KBM-7 (cell line): ENCODE results near the gene GGT5.
A peak's percentile ranks its signal among the peaks of the same experiment; 100 is the strongest.
"Not testable (repeated sequence)": the region's sequence is repeated elsewhere in the genome, so short reads cannot be mapped to it uniquely, and the experiment has no call there.

Source experiments
- DNase-seq: peaks from one replicate; pipeline ENCODE4 v3.0.0-alpha.2; 2015
- in situ Hi-C: fragments of 300-500 bp; cut with MboI; formaldehyde crosslinking; loops from 2 replicates; pipeline ENCODE4 v1.14.3; 2020; ENCODE audit warnings: low sequenced_read_pairs, low pct_unique_long_range_greater_than_20kb, mixed read lengths

The GGT5 gene

DNA sequence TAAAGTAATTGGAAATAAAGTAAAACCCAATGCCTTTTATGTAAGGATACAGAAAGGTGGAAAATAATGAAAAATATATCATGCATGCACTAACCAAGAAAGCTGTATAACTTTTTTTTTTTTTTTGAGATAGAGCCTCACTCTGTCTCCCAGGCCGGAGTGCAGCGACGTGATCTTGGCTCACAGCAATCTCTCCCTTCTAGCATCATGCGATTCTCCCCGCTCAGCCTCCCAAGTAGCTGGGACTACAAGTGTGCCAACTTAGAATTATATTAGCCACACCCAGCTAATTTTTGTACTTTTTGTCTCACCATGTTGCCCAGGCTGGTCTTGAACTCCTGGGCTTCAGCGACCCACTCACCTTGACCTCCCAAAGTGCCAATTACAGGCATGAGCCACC lies 4.5 kb downstream of the GGT5 start:
- in situ Hi-C loops: no loop called here
- DNase-seq: no peak

DNA sequence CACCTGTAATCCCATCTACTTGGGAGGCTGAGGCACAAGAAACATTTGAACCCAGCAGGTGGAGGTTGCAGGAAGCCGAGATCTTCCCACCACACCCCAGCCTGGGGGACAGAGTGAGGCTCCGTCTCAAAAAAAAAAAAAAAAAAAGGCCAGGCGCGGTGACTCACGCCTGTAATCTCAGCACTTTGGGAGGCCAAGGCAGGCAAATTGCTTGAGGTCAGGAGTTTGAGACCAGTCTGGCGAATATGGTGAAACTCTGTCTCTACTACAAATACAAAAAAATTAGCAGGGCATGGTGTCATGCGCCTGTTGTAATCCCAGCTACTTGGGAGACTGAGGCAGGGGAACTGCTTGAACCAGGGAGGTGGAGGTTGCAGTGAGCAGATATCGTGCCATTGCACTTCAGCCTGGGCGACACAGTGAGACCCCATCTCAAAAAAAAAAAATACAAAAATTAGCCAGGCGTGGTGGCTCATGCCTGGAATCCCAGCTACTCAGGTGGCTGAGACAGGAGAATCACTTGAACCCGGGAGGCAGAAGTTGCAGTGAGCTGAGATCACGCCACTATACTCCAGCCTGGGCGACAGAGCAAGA lies 6.7 kb downstream of the GGT5 start:
- in situ Hi-C loops, DNase-seq: not testable (repeated sequence)

DNA sequence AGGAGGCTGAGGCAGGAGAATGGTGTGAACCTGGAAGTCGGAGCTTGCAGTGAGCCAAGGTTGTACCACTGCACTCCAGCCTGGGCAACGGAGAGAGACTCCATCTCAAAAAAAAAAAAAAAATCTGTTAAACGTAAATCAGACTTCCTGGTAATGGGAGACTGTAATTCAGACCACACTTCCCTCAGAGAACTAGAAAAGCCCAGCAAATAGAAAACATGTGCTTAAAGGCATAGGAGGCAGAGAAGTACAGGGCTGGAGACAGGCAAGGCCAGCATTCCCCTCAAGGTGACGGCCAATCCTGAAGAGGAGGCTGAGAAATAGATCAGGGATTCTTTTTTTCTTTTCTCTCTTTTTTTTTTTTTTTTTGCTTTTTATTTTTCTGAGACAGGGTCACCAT lies 8.2 kb downstream of the GGT5 start:
- in situ Hi-C loops: no loop called here
- peak; percentile 27 for DNase-seq

DNA sequence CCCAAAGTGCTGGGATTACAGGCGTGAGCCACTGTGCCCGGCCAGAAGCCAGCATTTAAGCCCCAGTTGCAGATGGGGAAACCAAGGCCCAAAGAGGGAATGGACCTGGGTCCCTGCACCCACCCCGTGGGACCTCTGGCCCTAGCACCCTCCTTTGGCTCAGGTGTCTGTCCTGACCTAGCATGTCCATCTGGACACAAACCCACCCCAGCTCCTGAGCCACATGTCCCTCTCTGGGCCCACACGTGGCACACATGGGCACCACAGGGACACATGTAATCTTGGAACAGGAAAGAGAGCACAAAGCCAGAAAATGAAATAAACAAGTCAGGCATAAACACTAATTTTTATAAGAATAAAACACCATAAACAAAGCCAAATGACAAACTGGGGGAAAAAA lies 9.6 kb downstream of the GGT5 start:
- DNase-seq: no peak
- in situ Hi-C loops: no loop called here

DNA sequence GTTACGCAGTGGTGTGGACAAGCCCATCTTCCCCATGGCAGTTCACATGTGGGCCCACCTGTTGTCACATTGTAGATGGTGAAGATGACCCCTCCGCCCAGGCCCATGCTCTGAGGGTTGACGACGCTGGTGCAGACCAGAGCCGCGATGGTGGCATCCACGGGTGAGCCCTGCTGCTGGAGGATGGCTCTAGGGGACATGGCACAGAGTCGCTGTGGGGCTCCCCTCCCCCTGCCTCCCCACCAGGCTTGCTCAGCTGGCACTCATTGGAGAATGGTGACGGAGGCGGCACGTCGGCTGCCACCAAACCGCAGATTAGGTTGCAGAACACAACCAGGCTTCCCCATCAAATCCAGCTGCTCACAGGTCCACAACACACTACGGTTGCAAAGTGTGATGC lies 11.1 kb downstream of the GGT5 start:
- in situ Hi-C loops: no loop called here
- DNase-seq: no peak

DNA sequence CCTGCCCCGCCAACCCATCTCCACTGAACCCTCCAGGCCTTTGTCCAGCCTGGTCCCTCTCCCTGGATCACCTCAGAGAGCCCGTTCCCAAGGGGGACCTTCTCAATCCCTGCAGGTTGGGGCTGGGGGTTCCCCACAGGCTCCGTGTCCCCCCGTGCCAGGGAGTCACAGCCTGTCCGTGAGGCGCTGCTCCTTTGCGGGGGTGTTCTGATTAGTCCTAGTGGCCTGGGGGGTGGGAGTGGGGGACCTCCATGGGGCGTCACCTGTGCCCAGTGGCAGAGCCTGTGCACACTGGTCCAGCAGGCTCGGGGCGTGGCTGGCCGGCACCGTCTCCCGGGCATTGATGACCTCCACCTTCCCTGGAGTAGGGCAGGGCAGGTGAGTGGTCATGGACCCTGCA lies 11.6 kb downstream of the GGT5 start:
- in situ Hi-C loops: no loop called here

DNA sequence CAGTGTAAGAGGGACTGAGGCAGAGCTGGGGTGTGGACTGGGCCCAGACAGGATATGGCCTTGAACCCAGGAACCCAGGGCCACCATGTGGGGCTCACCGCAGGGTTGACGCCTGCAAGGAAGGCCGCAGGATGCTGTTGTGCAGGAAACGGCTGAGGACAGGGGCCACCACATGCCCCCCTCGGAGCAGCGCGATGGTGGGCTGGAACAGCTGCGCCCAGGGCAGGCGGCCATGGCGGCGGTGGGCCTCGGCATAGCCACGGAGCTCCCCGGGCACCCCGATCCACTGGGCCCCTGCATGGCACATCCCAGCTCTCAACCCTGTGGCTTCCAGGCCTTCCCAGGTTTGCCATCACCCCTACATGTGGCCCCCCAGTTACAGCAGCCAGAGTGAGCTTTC lies 12.2 kb downstream of the GGT5 start:
- in situ Hi-C loops: no loop called here
- no peak for DNase-seq

More for the DNA sequence above, 11.6 kb downstream of the GGT5 start:
- no peak for DNase-seq

DNA sequence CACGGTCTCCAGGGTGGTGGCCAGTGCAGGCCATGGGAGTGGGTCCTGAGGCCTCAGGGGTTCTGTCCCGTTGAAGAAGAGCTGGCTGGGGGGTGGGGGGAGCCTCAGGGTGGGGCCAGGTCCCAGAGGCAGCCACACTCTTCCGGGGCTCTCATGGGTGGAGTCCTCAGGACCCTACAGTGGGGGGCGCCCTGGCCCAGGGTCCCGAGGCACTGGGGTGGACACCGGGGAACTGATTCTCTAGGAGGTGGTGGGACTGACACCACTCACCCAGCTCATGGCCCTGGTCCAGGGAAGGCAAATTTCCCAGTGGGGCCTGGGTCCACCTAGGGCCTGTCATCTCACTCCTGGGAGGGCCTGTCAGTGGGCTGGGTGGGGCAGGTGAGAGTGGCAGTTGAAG lies 12.8 kb downstream of the GGT5 start:
- no peak for DNase-seq

DNA sequence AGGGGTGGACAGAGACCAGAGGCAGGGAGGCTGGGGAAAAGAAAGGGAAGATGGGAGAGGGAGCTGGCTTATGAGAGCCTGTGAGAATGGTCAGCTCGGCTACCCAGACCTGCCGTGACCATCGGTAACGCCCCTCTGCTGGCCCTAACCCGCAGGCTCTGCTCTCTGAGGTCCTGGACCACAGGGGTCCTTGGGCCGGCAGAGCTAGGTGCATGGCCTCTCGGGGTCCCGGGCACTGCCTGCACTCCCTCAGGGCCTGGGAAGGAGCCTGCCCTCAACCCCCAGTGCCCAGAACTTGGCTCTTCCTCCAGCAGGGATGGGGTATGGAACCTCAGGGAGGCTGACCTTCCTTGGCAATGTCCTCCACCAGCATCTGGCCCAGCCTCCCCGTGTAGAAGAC lies 13.2 kb downstream of the GGT5 start:
- in situ Hi-C loops: no loop called here
- no peak for DNase-seq

More for the DNA sequence above, 12.8 kb downstream of the GGT5 start:
- in situ Hi-C loops: no loop called here

DNA sequence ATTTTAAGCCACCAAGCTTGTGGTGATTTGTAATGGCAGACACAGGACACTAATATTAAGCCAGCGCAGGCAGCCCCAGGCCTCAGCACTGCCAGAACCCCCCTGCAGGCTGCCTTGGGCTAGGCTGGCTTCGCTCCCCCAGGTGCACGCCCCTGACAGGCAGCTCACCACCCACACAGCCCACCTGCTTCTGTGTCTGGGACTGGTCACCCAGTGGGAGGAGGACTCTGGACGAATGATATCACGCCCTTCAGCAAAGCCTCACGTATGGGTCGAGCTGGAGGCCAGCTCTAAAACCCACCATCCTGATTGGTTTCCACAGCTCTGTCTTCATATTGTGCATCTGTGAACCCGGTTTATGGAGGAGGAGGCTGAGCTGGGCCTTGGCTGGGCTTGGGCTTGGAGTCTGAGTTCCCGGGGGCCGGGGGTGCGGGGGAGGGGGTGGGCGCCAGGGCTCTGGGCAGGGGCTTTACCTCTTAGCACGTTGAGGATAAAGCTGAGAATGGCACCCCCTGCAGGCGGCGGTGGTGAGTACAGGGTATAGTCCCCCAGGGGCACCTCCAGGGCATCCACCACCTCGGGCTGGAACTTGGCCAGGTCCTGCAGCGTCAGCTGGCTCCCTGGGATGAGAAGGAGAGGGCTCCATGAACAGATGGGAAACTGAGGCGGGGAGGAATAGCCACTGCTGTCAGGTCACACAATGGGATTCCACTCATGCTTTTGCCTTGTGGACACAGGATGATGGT lies 13.8 kb downstream of the GGT5 start:
- in situ Hi-C loops: no loop called here
- peak; percentile 54 for DNase-seq

DNA sequence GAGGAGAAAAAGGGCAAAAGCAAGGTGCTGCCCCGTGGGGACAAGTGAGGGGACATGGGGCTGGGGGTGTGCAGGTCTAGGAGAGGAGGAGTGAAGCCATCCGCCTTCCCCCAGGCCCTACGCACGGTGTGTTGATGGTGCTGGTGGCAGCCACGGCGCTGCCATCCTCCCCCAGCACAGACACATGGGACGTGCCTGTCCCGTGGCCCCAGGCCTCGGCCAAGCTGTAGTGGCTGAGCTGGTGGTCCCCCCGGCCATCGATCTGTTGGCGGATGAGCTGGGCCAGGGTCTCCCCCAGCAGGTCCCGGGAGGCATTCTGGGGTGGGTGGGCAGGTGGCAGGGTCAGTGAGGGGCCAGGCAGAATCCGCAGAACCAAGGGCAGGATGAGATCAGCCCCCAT lies 18.9 kb downstream of the GGT5 start:
- DNase-seq: no peak
- in situ Hi-C loops: no loop called here

DNA sequence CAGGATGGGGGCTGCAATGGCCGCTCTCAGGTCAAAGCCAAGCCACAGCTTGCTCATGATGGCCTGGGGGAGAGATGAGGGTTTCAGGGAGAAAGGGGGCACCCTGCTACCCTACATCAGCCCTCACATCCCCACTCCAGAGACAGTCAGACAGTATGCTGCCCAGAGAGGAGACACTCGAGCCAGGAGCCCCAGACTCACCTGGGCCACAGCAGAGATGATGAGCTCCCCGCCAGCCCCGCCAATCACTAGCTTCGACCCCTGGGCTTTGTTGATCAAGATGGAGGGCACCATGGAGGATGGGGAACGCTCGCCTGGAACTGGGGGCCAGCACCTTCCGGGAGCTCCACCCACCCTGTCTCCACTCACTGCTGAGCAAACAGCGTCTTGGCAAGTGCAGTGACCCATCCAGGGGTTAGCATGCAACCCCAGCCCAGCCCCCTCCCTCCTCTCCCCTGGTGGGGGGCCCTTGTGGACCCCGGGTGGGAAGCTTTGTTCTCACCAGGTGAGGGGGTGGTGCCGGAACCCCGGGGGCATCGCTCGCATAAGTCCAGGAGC lies 19.8 kb downstream of the GGT5 start:
- DNase-seq: no peak
- in situ Hi-C loops: no loop called here

DNA sequence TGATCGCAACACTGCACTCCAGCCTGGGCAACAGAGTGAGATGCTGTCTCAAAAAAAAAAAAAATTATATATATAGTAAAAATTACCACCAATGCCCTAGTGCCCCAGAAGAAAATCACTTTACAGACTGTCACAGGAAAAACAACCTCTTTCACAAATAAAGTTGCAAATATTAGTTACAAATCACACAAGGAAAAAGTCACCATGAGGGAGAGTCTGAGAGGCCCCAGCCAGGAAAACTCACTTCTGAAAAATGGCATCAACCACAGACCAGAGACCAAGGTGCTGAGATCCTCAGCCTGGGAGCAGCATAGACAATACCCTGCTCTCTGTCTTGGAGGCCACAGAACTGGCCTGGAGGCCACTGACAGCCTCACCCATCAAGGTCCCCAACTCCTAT lies 20.4 kb downstream of the GGT5 start:
- in situ Hi-C loops: no loop called here
- no peak for DNase-seq

DNA sequence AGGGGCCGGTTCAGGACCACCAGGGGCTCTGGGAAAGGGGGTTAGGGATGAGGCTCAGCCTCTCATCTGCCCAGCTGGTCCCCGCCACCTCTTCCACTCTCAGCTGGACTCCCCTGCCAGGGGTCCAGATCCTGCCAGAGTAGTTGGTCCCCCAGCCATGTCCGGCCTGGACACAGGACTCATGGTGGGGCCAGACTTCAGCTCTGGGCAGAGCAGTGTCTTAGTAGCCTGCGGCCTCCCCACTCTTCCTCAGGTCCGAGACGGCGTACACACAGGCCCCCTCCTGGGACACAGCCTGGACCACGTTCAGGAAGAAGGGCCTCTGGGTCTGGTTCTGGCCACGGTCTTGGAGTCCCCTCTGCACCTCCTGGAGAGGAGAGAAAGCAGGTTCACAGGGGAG lies 25.1 kb downstream of the GGT5 start:
- in situ Hi-C loops: no loop called here
- DNase-seq: no peak

DNA sequence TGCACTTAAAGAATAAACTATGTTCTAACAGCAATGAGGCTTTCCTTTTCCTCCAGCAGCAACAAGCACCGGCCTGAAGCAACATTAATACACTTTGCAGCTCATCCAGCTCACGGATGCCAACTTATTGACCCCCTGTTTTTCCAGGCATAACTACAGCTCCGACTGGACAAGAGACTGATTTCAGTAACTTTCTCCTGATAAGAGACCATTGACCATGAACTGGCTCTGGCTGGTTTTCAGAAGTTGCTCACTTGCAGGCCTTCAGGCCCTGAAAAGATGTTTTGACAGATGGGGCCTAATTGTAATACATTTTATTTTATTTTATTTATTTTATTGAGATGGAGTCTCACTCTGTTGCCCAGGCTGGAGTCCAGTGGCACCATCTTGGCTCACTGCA lies 27.5 kb downstream of the GGT5 start:
- no peak for DNase-seq
- in situ Hi-C loops: no loop called here

DNA sequence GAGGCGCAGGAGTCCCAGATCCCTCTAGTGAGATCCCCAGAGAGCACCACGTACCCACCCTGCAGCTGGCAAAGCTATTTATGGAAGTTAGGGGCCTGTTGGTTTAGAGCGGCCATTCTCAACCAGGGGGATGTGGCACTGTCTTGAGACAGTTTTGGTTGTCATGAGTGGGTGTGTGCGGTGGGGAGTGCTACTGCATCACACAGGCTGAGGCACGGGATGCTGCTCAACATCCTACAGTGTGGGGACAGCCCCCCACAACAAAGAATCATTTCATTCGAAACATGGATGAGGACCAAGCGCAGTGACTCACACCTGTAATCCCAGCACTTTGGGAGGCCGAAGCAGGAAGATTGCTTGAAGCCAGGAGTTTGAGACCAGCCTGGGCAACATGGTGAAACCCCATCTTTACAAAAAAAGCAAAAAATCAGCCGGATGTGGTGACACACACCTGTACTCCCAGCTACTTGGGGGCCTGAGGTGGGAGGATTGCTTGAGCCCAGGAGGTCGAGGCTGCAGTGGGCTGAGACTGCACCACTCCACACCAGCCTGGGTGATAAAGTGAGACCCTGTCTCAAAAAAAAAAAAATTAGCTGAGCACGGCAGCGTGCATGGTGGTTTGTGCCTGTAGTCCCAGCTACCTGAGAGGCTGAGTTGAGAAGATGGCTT lies 28.2 kb downstream of the GGT5 start:
- DNase-seq: no peak
- in situ Hi-C loops: no loop called here

DNA sequence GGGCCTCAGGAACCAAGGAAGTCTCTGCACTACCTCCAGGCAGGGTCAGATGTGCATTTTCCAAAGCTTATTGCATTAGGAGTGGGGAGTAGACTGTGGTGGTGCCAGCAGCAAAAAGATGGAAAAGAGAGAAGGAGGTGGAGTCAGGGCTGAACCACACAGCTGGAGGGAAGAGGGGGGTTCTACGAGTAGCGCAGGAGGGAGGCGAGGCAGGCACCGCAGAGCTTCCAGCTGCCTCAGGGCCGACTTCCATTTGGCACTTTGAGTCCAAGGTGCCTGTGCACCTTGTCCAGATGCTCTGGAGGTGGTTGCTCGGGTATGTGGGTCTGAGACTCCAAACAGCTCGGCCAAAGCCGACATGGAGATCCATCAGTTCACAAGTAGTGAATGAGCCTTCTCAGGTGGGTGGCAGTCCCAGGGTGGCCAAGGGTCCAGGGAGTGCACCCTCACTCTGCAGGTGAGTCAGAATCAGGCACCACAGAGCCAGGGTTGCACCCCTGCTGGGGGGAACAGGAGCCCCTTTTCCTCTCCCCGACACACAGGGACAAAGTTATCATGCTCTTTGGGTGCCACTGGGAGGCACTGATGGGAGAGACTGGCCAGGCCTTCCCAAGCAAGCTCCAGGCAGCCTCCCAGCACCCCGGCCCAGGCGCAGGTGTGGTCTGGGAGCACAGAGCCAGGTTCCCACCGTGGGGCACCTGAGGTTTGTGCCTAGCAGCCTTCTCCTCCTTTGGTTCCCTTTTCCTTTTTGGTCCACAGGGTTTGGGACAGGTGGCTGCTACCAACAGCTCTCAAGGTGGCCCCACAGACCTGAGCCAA lies 30.2 kb downstream of the GGT5 start:
- DNase-seq: no peak
- in situ Hi-C loops: no loop called here

DNA sequence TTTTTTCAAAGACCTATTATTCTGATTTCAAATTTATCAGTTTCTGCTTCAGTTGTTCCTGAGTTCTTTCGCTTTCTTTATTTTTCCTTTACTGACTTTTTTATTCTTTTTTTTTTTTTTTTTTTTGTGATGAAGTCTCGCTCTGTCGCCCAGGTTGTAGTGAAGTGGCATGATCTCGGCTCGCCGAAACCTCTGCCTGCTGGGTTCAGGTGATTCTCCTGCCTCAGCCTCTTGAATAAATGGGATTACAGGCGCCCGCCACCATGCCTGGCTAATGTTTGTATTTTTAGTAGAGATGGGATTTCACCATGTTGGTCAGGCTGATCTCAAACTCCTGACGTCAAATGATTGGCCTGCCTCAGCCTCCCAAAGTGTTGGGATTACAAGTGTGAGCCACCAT lies 31.8 kb downstream of the GGT5 start:
- DNase-seq, in situ Hi-C loops: not testable (repeated sequence)

DNA sequence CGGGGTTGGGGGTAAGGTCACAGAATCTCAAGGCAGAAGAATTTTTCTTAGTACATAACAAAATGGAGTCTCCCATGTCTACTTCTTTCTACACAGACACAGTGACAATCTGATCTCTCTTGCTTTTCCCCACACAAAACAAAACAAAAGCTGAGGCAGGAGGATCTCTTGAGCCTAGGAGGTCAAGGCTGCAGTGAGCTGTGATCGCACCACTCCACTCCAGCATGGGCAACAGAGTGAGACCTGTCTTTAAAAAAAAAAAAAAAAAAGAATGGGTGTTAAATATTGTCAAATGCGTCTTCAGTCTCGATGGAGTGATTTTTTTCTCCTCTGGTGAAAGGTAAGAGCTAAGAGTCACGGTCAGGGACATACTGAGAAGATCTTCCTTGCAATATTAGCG lies 33.2 kb downstream of the GGT5 start:
- in situ Hi-C loops: not testable (repeated sequence)

More for the DNA sequence above, 33.2 kb downstream of the GGT5 start:
- DNase-seq: not testable (repeated sequence)
